K562 (cell line): Measurements from ENCODE around the gene RBPJ.

Experiments
- ATF3 ChIP-seq, 2 experiments: fragments of 450-650 bp in 1 of 2; sonication (generic) in 1 of 2; formaldehyde crosslinking in 1 of 2; IDR thresholded peaks in 1 of 2; conservative IDR thresholded peaks in 1 of 2; 2 replicates each; pipeline versions ENCODE4 v1.6.1 to v1.8.1; 2016 to 2023; ENCODE audit warnings: mild to moderate bottlenecking in 2 of 2, moderate library complexity in 2 of 2, inconsistent platforms in 1 of 2, missing genetic modification reagents in 1 of 2
- CBFB ChIP-seq: sonication (generic); formaldehyde crosslinking; IDR thresholded peaks from 2 replicates; pipeline ENCODE4 v1.4.0; 2020; ENCODE audit warnings: mild to moderate bottlenecking, missing genetic modification reagents
- CTCF ChIP-seq, 3 experiments: IDR thresholded peaks in 2 of 3; conservative IDR thresholded peaks in 1 of 3; 2 replicates each; pipeline ENCODE4 v1.5.1; 2011 to 2012; ENCODE audit warnings: low read length in 3 of 3, mild to moderate bottlenecking in 3 of 3, control low read depth in 2 of 3, improper control_type of control experiment in 1 of 3, inconsistent platforms in 1 of 3, low read depth in 1 of 3, mixed read lengths in 1 of 3, moderate library complexity in 1 of 3; ENCODE audit not compliant: insufficient read depth in 2 of 3
- EGR1 ChIP-seq: fragments of 450-650 bp; conservative IDR thresholded peaks from 2 replicates; pipeline ENCODE4 v1.6.1; 2017; ENCODE audit warnings: mild to moderate bottlenecking
- FOXM1 ChIP-seq, 2 experiments: fragments of 450-650 bp in 1 of 2; sonication (generic) in 1 of 2; formaldehyde crosslinking in 1 of 2; IDR thresholded peaks; 2 replicates each; pipeline versions ENCODE4 v1.6.1 to v1.9.0; 2017 to 2022; ENCODE audit warnings: low read depth in 2 of 2, mild to moderate bottlenecking in 2 of 2, missing genetic modification reagents in 1 of 2, moderate library complexity in 1 of 2
- HCFC1 ChIP-seq: IDR thresholded peaks from 2 replicates; pipeline ENCODE4 v1.6.1; 2012; ENCODE audit warnings: low read depth, low read length, improper control_type of control experiment
- NR2C2 ChIP-seq, 2 experiments: fragments of 200-800 bp in 1 of 2; sonication (Bioruptor generic) in 1 of 2; sonication (generic) in 1 of 2; formaldehyde crosslinking in 1 of 2; IDR thresholded peaks; 2 replicates each; pipeline versions ENCODE4 v1.6.1 to v1.8.0; 2016 to 2022; ENCODE audit warnings: mild to moderate bottlenecking in 1 of 2, missing compliant biosample characterization in 1 of 2, missing genetic modification characterization in 1 of 2, missing genetic modification reagents in 1 of 2
- NR2F6 ChIP-seq: fragments of 450-650 bp; formaldehyde crosslinking; IDR thresholded peaks from 2 replicates; pipeline ENCODE4 v1.4.0; 2020; ENCODE audit warnings: mild to moderate bottlenecking
- PYGO2 ChIP-seq: fragments of 450-650 bp; IDR thresholded peaks from 2 replicates; pipeline ENCODE4 v1.6.1; 2016; ENCODE audit warnings: mild to moderate bottlenecking, missing genetic modification characterization, moderate library complexity, missing compliant biosample characterization
- SRSF3 ChIP-seq: fragments of 200-400 bp; formaldehyde crosslinking; IDR thresholded peaks from 2 replicates; pipeline ENCODE4 v1.6.1; 2016; ENCODE audit warnings: mild to moderate bottlenecking, low read length, moderate library complexity; ENCODE audit not compliant: insufficient read depth
- TCF3 ChIP-seq: sonication (generic); formaldehyde crosslinking; IDR thresholded peaks from 2 replicates; pipeline ENCODE4 v1.4.0; 2020; ENCODE audit warnings: mild to moderate bottlenecking, missing genetic modification reagents
- USF1 ChIP-seq: sonication (generic); formaldehyde crosslinking; IDR thresholded peaks from 2 replicates; pipeline ENCODE4 v1.9.0; 2022; ENCODE audit warnings: mild to moderate bottlenecking, missing genetic modification reagents
- ZNF444 ChIP-seq: fragments of 250-450 bp; sonication (Bioruptor Pico); IDR thresholded peaks from 2 replicates; pipeline ENCODE4 v1.4.0; 2020; ENCODE audit warnings: mild to moderate bottlenecking, moderate library complexity

GRCh38 chr4:26322346-26322745 is 1.5 kb downstream of the RBPJ start:
- TF ChIP-seq FOXM1 (IDR thresholded peaks at IDR 0.05; ENCODE audit: low read depth) (no peak), FOXM1 (CRISPR knock-in tag; IDR thresholded peaks at IDR 0.05; ENCODE audit: low read depth) (no peak), CBFB (CRISPR knock-in tag) (no peak), ATF3 (IDR thresholded peaks at IDR 0.05) (no peak), ATF3 (CRISPR knock-in tag; conservative IDR thresholded peaks at IDR 0.05) (no peak), CTCF (IDR thresholded peaks at IDR 0.05 in 2 of 3, conservative IDR thresholded peaks at IDR 0.05 in 1 of 3; ENCODE audit: insufficient read depth in 2 of 3, low read depth in 1 of 3, low read length in 3 of 3) (no peak), EGR1 (no peak), SRSF3 (no peak), HCFC1 (no peak), NR2F6 (CRISPR knock-in tag) (no peak), USF1 (CRISPR knock-in tag) (no peak), ZNF444 (CRISPR knock-in tag) (no peak), PYGO2 (tag) (no peak), NR2C2 (CRISPR knock-in tag; IDR thresholded peaks at IDR 0.05) (no peak), NR2C2 (tag; IDR thresholded peaks at IDR 0.05) (no peak), TCF3 (CRISPR knock-in tag) (no peak)
